ENCODE results near the gene CNTNAP5.

CNTNAP5 gene

GRCh38 chr2:124149571-124149970 lies 124.5 kb downstream of the CNTNAP5 start:
- in situ Hi-C loops (cut with HindIII; ENCODE audit: low sequenced_read_pairs) = no loop called here

- in situ Hi-C loops (cut with HindIII; ENCODE audit: low sequenced_read_pairs) = no loop called here
These were observed 126.6 kb downstream of the CNTNAP5 start for GRCh38 chr2:124151691-124152090.

DNA sequence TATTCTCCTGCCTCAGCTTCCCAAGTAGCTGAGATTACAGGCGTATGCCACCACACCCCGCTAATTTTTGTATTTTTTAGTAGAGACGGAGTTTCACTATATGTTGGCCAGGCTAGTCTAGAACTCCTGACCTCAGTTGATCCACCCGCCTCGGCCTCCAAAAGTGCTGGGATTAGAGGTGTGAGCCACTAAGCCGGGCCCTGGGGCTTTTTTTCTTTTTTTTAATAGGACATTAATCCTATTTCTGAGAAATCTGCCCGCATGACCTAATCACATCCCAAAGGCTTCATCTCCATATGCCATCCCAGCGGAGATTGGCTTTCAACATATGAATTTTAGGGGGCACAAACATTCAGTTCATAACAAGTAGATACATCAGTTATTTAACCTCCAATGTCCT lies 128.6 kb downstream of the CNTNAP5 start:
- in situ Hi-C loops (cut with HindIII; ENCODE audit: low sequenced_read_pairs) = no loop called here

- in situ Hi-C loops (cut with HindIII; ENCODE audit: low sequenced_read_pairs) = no loop called here
These were observed 134.1 kb downstream of the CNTNAP5 start for GRCh38 chr2:124159166-124159565.

DNA sequence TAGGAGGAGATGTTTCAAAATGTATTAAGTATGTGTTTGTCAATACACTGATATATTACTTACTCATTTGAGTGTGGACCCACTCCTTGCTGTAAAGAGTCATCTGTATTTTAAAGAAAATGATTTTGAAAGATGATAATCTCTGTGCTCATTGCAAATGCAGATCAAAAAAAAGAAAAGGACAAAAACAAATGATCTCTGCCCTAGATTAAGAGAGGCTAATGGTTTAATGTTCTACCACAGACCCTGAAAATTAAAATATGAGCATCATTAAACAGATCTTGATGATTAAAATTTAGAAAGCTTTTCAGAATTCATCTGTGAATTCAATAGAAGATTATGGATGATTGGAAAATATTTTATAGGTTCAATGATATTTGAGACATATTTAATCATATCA lies 136.5 kb downstream of the CNTNAP5 start:
- in situ Hi-C loops (cut with HindIII; ENCODE audit: low sequenced_read_pairs) = no loop called here

DNA sequence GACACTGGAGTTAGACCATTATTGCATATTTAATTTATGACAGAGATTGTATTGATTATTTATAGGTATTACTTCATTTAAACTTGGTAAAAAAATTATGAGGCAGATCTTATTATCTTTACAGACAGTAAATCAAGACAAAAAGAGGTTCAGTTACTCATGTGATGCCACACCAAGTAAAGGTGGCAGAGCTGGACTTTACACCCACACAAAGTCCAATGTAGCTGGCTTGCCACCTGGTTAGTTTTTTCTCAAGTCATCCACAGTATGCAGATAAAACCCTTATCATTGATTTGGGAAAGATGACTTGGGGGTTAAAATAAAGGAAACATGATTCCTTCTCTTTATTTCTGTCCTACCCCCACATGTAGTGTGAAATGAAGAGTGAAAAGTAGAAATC lies 137.2 kb downstream of the CNTNAP5 start:
- in situ Hi-C loops (cut with HindIII; ENCODE audit: low sequenced_read_pairs) = no loop called here

GRCh38 chr2:124163840-124164239 lies 138.8 kb downstream of the CNTNAP5 start:
- in situ Hi-C loops (cut with HindIII; ENCODE audit: low sequenced_read_pairs) = no loop called here

GRCh38 chr2:124165698-124166097 lies 140.6 kb downstream of the CNTNAP5 start:
- in situ Hi-C loops (cut with HindIII; ENCODE audit: low sequenced_read_pairs) = no loop called here

DNA sequence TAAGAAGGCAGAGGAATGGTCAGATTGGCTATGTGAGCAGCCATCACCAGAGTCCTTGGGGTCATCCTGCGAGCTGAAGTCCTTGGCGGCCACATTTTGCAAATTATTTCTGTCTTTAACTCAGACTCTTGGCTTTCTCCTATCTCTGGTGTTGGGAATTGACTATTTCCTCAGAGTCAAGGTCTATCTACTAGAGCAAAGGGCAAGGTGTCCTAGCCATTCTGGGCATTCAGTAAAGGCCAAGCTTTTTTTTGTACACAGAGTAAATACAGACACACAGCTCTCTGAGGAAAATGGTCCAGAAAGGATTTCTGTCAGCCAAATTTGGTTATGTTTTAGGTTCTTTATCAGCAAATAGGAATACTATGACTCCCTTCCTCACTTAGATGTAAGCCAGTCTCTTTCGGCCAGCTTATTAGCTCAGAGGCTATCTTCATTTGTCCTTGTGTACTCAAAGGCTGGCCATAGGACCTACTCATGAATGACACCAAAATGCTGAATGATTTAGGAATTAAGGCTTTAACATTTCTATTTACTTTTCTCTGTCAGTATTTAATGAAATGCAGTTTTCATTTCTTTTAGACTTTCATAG lies 146.5 kb downstream of the CNTNAP5 start:
- in situ Hi-C loops (cut with HindIII; ENCODE audit: low sequenced_read_pairs) = loop anchor here (10.0 kb wide), 1 partner anchor 57 kb away; no protein-coding TSS in a partner anchor

DNA sequence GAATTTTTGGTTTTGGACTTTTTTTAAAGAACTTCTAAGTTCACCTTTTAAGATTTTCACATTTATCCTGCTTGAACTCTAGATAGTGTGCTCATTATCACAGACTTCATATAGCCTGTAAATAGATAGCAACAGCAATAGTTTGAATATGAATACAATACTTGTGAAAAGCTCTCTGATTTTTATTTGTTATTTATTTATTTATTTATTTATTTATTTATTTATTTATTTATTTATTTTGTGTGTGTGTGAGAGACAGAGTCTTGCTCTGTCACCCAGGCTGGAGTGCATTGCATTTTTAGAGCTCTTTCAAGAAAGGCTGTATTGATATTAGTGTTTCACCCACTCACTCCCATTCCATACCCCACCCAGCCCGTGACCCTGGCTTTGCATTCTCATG lies 153.6 kb downstream of the CNTNAP5 start:
- in situ Hi-C loops (cut with HindIII; ENCODE audit: low sequenced_read_pairs) = loop anchor here (10.0 kb wide), 1 partner anchor 64 kb away; no protein-coding TSS in a partner anchor

DNA sequence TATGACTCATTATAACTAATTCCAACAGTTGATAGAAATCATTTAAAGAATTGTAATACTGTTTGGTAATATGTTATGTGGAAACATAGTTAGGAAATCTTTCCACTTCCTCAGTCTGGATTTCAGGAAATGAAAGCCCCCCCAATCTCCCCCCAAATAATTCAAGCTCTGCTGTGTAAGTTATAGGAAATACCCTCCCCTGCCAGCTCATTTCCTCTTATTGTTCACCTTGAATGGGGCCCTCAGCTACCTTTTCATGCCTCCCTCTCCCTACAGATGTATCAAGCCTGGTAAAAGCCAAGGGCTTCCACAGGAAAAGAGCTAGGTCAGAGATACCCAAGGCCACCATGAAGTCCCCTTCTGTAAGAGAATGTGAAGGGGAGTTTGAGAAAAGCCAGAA lies 155.5 kb downstream of the CNTNAP5 start:
- in situ Hi-C loops (cut with HindIII; ENCODE audit: low sequenced_read_pairs) = no loop called here

DNA sequence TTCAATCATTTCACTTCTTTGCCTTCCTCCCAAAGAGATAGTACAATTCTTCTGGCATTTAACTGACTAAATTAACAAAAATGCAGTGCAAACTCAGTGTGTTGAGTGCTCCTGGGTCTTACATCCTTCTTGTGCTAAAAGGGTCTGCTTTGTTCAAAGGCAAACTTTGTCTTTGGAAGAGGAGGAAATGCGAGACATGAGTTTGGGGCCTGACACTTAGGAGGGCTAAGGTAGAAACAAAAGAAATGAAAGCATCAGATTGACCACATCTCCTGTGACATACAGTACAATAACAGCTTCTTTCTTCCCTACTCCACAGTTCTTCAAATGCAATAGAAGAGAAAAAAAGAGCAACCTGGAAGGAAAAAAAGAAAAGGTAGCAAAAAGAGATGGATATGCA lies 161.7 kb downstream of the CNTNAP5 start:
- in situ Hi-C loops (cut with HindIII; ENCODE audit: low sequenced_read_pairs) = no loop called here

GRCh38 chr2:124187948-124188347 lies 162.9 kb downstream of the CNTNAP5 start:
- in situ Hi-C loops (cut with HindIII; ENCODE audit: low sequenced_read_pairs) = no loop called here

- in situ Hi-C loops (cut with HindIII; ENCODE audit: low sequenced_read_pairs) = no loop called here
These were observed 168.6 kb downstream of the CNTNAP5 start for GRCh38 chr2:124193706-124194105.

GRCh38 chr2:124201713-124202112 lies 176.6 kb downstream of the CNTNAP5 start:
- in situ Hi-C loops (cut with HindIII; ENCODE audit: low sequenced_read_pairs) = no loop called here

- in situ Hi-C loops (cut with HindIII; ENCODE audit: low sequenced_read_pairs) = no loop called here
These were observed 184.4 kb downstream of the CNTNAP5 start for GRCh38 chr2:124209441-124209840.

GRCh38 chr2:124211461-124211860 lies 186.4 kb downstream of the CNTNAP5 start:
- in situ Hi-C loops (cut with HindIII; ENCODE audit: low sequenced_read_pairs) = no loop called here

GRCh38 chr2:124213977-124214587 lies 189.0 kb downstream of the CNTNAP5 start:
- in situ Hi-C loops (cut with HindIII; ENCODE audit: low sequenced_read_pairs) = no loop called here

DNA sequence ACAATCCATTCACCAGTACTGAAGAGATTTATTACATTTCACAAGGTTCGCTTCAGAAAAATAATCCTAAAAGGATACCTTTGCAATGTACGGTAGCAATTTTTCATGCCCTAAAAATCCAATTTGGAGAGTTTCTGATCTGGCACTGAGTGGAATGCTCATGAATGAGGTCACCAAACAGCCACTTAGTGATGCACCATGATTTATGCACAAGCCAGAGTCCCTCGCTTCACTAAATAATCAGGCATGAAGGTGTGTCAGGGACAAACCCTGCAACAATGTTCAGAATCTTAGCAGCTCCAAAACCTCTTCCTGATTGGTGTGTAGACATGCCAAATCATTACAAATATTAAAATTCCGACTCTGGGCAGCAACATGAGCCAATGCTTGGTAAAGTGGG lies 221.1 kb downstream of the CNTNAP5 start:
- in situ Hi-C loops (cut with HindIII; ENCODE audit: low sequenced_read_pairs) = no loop called here

DNA sequence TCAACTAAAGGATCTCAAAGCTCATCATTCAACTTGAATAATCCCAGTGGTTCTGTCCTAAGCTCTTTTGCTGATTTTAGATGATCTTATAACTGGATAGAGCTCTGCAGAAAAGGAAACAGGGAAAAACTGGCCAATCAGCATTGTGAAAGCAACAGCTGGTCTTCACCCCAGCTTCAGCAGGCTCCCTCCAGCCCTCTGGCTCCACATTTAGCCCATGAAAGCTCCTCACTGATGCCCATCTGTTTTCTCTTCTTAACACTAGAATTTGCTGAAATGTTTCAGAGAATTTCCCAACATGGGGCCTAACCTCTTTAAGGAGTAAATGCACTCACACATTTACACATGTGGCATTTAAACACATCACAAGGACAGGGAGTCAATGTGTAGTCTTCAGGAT lies 223.3 kb downstream of the CNTNAP5 start:
- in situ Hi-C loops (cut with HindIII; ENCODE audit: low sequenced_read_pairs) = no loop called here

- in situ Hi-C loops (cut with HindIII; ENCODE audit: low sequenced_read_pairs) = no loop called here
These were observed 225.3 kb downstream of the CNTNAP5 start for GRCh38 chr2:124250433-124250832.

- in situ Hi-C loops (cut with HindIII; ENCODE audit: low sequenced_read_pairs) = no loop called here
These were observed 229.5 kb downstream of the CNTNAP5 start for GRCh38 chr2:124254621-124255020.

- in situ Hi-C loops (cut with HindIII; ENCODE audit: low sequenced_read_pairs) = no loop called here
These were observed 232.0 kb downstream of the CNTNAP5 start for GRCh38 chr2:124257120-124257519.
